Spinal cord (tissue), 4 donors: ENCODE measurements around the gene MPO. TPM values are rescaled to one million over a fixed set of nuclear protein-coding genes. Genes with fewer than 3 reads are reported as not detected.

ENCODE experiments used
- polyA plus RNA-seq, 2 donors: library from polyadenylated mRNA; unstranded; fragments of 120-200 nt; gene quantifications; one replicate each; pipeline ENCODE4 v1.2.1, GENCODE V29; 2013; ENCODE audit not compliant: insufficient read length in 2 of 2
- total RNA-seq, 2 donors: library from RNA; depleted of rRNA in 1 of 2; stranded (reverse); fragments of 120-200 nt in 1 of 2; fragments of >200 nt in 1 of 2; gene quantifications; one replicate each; pipeline versions ENCODE4 v1.2.3 to v1.2.4, GENCODE V29; 2013 to 2014

Gene MPO
- total and polyA plus RNA-seq, 4 donors, result 1.9 to 71.2 (median 4.8) TPM

Other genes with a start within 250 kb of the MPO start
- 10 to 100 TPM; 33.1 to 64.2 TPM for gene DYNLL2, start 197.5 kb downstream of the MPO start, total RNA-seq
- gene DYNLL2, start 197.5 kb downstream of the MPO start, polyA plus RNA-seq, result 100 to 1,000 TPM; 136 to 152 TPM
- gene OR4D1, start 132.6 kb downstream of the MPO start, total RNA-seq, result under 1 TPM; 0.06 to 0.20 TPM
- gene OR4D1, start 132.6 kb downstream of the MPO start, polyA plus RNA-seq, result under 1 TPM; 0.17 to 0.18 TPM
- not detected for gene OR4D2, start 114.0 kb downstream of the MPO start, total RNA-seq
- gene OR4D2, start 114.0 kb downstream of the MPO start, polyA plus RNA-seq, result not detected
- 1 to 10 TPM in 1 of 2 donors, under 1 TPM in 1; 0.11 to 1.2 TPM for gene EPX, start 88.2 kb downstream of the MPO start, total RNA-seq
- under 1 TPM; 0.52 to 0.75 TPM for gene EPX, start 88.2 kb downstream of the MPO start, polyA plus RNA-seq
- gene MKS1, start 61.7 kb downstream of the MPO start, total RNA-seq, result 10 to 100 TPM; 15.8 to 23.7 TPM
- 10 to 100 TPM; 26.7 to 29.0 TPM for gene MKS1, start 61.7 kb downstream of the MPO start, polyA plus RNA-seq
- gene LPO, start 42.4 kb downstream of the MPO start, total RNA-seq, result under 1 TPM; 0.17 to 0.20 TPM
- under 1 TPM; 0.81 to 0.83 TPM for gene LPO, start 42.4 kb downstream of the MPO start, polyA plus RNA-seq
- 10 to 100 TPM; 22.6 to 34.0 TPM for gene TSPOAP1, start 47.9 kb upstream of the MPO start, total RNA-seq
- 100 to 1,000 TPM; 105 to 123 TPM for gene TSPOAP1, start 47.9 kb upstream of the MPO start, polyA plus RNA-seq
- gene SUPT4H1, start 71.3 kb upstream of the MPO start, total RNA-seq, result 10 to 100 TPM; 48.4 to 78.5 TPM
- 10 to 100 TPM; 96.5 to 97.8 TPM for gene SUPT4H1, start 71.3 kb upstream of the MPO start, polyA plus RNA-seq
- gene RNF43, start 136.6 kb upstream of the MPO start, total RNA-seq, result 1 to 10 TPM; 3.2 to 8.8 TPM
- 1 to 10 TPM in 1 of 2 donors, under 1 TPM in 1; 0.92 to 2.6 TPM for gene RNF43, start 136.6 kb upstream of the MPO start, polyA plus RNA-seq
- under 1 TPM; 0.28 to 0.50 TPM for gene HSF5, start 207.5 kb upstream of the MPO start, total RNA-seq
- under 1 TPM; 0.10 to 0.20 TPM for gene HSF5, start 207.5 kb upstream of the MPO start, polyA plus RNA-seq
- gene MTMR4, start 233.7 kb upstream of the MPO start, total RNA-seq, result 10 to 100 TPM; 54.2 to 76.1 TPM
- gene MTMR4, start 233.7 kb upstream of the MPO start, polyA plus RNA-seq, result 10 to 100 TPM; 67.6 to 72.4 TPM